GM21423 (cell line): ENCODE measurements around the gene MAN1A1.

Experiments used
- ATAC-seq: cut with Tn5 transposase; IDR thresholded peaks from one replicate; pipeline ENCODE4 v1.9.1; 2021; ENCODE audit warnings: mild to moderate bottlenecking, moderate library complexity; ENCODE audit not compliant: unreplicated experiment

Gene MAN1A1

DNA sequence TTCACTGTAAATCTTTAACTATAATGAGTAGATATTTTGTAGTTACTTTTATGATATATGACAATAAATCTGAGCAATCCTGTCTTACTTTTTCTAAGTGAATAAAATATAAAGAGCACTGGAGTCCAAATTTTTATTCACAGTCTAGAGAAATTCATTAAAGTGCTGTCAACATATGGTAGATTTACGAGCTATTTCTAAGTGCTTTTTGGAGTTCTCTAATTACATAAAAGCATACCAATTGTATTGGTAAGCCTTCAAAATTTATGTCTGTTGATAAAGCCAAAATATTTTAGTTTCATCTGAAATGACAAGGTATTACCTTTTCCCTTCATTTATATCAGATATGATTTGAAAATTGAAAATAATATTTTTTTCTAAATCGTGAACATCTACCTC is 75.4 kb downstream of the MAN1A1 start:
- ATAC-seq = no peak

DNA sequence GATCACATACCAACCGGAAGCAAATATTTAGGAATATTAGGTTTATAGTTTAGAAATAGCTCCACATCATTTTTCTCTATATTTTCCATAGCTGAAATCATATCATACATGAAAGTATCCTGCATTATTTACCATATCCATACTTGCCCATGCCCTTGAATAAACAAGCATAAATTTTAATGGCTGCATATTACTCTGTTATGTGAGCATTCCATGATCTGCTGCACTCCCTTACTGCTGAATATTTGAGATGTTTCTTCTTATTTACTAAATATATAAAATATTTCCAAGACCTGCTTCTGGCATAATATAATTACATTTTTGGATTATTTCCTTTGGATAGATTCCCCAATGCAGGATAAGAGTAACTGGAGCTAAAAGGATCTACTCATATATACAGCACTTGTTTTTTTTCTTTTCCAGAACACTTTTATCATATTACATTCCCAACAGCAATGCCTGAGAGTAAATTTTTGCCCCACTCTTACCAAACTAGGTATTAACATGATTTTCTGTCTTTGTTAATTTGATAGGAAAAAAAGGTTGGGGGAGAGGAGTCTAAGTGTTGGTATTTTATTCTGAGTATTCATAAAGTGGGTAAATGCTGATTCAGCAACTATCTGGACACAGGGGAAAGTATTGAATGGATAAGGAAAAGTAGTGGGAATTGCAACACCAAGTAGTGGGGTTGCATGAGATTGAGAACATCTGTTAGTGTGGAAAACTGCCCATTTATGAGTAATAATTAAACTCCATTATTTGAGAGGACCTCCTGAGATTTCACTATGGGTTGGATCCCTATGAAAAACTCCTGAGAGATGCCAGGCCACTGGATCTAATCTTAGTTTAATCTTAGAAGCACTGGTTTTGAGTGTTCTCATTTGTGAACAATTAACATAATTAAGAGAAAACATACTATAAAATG is 76.0 kb downstream of the MAN1A1 start:
- no peak for ATAC-seq

DNA sequence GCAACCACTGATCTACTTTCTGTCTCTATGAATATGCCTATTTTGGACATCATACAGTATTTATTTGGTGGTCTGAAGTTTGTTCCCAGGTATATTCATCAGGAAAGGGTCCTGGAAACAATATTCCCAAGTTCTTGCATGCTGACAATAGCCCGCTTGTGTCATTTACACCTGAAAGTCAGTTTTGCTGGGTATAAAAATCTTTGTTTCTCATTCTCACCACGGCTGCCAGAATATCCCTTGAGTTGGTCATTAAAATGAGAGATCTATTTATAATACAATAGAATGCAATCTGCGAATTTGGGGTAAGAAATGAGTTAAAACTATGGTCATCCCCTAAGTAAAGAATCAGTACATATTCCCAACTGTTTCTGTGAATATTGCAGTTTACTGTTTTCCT is 79.0 kb downstream of the MAN1A1 start:
- no peak for ATAC-seq

DNA sequence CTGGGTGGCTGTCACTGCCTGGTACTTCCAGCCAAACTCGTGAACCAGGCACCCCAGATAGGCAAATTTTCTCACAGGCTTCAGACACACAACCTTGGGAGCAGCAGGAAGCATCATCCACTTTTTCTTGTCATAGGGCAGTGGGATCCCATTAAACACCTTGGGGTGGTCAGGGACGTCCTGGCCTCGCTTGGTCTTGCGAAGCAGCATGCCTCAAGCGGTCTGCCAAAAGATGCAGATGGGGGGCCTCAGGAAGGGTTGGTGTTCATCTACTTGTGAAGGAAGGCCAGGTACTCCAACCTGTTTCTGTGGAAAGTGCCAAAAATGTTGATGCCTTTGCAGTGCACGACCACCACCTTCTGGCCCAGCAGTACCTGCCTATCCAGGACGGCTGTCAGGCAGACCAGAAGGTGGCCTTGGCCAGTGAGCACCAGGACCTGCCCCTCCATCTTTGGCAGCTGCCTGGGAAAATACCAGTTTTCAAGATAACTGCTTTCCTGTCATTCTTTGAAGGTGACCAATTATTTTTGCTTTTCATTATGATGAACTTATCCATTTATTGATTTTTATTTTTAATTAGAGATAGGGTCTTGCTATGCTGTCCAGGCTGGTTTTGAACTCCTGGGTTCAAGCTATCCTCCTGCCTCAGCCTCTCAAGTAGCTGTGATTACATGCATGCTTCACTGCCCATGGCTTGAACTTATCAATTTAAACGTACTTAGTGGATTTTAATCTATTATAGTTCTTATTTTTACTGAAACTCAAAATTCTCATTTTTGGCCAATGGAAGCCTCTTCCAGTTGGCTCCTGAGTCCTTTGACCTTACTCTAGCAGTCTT is 80.1 kb downstream of the MAN1A1 start:
- ATAC-seq = no peak

DNA sequence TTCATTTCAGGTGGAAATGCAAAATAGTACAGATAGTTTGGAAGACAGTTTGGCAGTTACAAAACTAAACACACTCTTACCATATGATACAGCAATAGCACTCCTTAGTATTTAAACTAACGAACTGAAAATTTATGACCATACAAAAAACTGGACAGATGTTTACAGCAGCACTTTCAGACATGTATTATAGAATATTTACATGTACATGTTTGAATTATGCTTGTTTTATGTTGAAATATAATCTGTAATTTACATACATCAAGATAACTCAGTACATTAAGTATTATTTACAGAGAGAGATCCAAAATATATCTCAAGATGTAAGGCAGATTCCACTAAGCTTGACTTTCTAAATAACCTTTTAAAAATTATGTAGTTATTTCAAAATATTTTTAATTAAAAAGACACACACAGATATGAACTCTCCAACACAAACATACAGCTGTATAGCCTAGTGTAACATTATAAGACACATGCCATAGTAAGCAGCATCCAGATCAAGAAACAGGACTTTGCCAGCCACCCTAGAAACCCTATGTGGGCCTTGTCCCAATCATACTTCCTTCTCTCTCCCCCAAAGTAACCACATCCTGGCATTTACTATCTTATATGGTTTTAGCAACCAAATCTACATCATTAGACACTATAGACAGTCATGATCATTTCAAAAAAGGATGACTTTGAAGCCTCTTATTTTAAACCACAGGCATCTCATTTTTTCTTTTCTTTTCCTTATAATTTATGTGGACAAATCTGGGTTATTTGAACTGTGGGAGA is 82.2 kb downstream of the MAN1A1 start:
- ATAC-seq = no peak

DNA sequence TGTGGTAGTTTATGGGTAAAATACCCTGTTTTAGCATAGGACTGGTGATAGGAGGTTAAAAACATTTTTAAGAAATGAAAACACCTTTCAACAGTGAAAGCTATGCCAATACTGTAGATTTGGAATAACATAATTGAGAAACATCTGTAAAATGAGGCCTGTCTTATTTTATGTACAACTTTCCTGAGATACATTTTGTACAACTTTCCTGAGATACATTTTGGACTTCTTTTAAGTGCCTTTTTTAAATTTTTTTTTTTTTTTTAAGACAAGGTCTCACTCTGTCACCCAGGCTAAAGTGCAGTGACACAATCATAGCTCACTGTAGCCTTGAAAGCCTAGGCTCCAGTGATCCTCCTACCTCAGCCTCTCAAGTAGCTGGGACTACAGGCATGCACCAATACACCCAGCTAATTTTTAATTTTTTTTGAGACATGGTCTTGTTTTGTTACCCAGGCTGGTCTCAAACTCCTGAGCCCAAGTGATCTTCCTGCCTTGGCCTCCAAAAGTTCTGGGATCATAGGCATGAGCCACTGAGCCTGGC is 84.6 kb downstream of the MAN1A1 start:
- ATAC-seq = no peak

DNA sequence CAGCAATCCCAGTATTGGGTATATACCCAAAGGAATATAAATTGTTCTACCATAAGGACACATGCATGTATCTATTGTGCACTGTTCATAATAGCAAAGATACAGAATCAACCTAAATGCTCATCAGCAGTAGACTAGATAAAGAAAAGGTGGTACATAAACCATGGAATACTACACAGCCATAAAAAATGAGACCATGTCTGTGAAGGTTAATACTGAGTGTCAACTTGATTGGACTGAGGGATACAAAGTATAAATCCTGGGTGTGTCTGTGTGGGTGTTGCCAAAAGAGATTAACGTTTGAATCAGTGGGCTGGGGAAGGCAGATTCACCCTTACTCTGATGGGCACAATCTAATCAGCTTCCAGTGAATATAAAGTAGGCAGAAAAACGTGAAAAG is 86.9 kb downstream of the MAN1A1 start:
- ATAC-seq = no peak

DNA sequence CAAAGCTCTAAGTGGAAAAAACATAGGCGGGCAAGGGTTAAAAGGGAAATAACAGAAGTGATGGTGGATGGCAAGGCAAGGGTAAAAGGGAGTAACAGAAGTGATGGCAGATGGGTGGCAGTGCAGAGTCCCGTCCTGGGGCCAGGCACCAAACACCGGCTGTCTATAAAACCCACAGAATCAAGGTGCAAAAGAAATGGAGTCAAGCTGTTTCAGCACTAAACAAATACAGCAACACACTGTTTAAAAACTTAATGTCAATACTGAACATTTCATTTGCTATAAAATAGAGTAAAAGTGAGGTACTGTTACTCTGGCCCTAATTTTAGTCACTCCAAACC is 87.6 kb downstream of the MAN1A1 start:
- ATAC-seq = no peak

DNA sequence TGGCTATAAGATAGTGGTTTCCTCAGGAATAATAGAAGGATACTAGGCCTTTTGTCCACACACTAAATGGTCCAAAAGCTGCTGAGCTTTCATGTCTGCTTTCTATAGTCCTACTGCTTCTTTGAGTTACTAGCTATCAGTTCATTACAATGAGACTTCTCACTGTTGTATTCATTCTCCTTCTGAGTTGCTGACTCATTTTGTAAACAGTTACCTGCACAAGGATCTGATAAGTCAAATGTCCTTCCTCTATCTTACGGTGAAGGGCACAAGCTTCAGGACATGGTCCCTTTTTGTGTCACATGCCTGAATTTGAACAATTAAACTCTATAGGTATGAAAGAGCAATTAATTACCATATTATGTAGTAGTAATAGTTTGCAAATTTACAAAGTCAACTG is 90.5 kb downstream of the MAN1A1 start:
- ATAC-seq = no peak

DNA sequence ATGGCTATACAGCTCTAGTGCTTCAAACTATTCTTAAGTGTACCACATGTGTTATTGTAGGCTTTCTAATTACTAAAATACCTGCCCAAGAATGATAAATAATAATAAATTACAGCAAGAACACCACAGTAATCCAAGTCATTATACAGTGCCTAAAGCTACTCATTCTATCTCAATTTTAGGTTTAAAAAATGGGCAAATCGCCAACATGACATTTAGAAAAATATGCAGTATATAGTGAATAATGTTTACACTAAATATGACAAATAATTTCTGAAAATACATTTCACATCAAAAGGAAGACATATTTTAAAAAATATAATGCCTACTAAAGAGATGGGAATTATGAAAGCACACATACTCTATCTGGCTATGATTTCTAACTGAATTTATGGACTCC is 91.8 kb downstream of the MAN1A1 start:
- ATAC-seq = no peak

DNA sequence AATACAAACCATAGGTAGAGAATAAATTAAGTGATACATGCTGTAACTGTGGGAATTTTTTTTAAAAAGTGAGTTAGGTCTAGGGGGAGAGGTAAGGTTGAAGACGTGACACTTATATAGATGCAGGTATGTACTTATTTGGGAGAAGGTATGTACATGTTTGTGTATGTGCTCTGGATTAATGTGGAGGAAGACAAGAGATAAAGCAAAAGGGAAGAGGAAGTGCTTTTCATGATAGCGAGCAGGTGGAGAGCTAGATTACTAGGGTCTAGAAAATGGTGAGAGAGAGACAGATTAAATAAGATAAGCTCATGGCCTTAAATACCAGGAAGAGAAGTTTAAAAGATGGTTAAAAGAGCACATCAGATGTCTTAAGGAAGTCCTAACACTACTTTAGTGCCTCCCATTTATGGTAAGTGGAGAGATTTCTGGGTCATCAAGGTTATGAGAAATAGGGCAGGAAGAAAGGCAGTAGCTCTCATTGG is 92.5 kb downstream of the MAN1A1 start:
- ATAC-seq = no peak

DNA sequence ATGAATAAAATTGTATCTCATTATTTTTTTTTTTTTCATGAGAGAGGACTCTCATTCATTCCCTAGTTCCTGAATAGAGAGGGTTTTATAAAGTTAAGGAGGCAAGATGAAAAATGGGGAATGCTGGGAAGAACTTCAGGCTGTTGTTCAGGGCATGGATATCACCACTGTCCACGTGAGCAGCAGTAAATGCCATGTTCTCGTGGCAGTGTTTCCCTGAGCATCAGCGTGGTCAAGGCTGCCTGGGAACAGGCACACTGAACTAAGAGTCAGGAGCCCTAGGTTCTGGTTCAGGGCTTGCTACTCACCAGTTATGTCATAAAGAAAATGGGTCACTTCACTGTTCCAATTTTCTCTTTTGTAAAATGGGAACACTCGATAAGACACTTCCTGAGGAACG is 93.2 kb downstream of the MAN1A1 start:
- ATAC-seq = no peak

DNA sequence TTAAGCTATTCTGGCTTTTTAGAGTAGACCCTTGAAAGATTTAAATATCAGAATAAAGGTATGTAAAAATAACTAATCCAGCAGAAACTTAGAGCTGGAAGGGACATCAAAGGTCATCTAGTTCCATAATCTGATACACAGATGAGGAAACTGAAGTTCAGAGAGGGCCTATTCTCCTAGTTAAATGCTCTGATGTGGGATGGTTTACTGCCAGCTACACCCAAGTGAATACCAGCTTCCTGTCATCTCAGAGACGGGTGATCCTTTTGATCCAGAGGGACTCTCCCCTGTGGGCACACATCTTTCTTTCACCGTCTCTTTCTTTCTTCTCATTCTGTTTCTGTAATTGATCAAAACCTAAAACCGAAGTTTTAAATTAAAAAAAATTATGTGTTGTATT is 94.1 kb downstream of the MAN1A1 start:
- no peak for ATAC-seq

DNA sequence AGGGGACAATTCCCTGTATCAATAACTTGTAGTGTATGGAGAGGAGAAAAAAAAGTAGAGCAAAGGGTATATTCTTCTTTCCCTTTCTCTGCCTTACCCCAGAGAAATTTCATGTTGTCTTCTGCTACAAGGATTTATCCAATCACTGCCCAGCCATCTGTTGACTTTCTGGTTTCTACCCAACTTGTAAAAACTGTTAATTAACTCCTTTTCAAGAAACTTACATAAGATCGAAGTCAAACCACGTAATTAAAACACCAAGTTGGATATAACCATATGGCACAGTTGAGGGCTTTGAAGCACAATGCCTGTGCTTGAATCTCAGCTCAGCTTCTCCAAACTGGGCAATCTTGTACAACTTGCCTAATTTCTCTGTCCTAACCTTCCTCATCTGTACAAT is 99.5 kb downstream of the MAN1A1 start:
- no peak for ATAC-seq

DNA sequence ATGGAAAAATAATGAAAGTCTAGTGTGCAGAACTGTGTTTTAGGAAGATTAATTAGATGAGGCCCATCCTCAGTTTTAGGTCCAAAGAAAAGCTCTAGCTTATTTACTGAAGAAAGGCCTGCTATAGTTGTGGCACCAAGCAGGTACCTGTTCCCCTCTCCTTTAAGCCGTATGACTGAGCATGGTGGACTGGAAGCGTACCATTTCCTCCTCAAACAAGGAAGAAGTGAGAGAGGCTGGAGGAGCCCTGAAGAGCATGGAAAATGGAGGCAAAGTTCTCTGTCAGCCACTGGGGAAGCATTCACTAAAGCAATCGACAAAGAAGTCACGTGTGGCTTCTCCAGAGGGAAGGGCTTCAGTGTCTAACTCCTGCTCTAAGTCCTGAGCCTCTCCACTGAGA is 100.2 kb downstream of the MAN1A1 start:
- no peak for ATAC-seq

DNA sequence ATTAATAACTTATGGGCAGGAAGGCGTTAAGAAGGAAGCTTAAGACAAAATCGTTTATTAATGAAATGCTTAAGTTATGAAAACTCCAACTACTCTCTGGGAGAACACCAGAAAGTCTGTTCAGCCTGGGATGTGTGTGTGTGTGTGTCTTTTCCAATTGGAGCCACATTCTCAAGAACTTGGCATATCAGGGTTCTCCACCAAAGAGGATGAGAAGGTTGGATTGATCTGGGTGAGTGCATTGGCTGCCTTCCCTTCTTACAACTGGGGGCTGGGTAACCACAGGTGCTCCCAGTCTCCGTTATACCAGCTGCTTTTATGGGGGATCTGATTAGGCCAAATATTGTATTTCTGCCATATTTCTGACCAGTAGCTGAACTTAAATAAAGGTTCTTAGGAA is 102.1 kb downstream of the MAN1A1 start:
- no peak for ATAC-seq

DNA sequence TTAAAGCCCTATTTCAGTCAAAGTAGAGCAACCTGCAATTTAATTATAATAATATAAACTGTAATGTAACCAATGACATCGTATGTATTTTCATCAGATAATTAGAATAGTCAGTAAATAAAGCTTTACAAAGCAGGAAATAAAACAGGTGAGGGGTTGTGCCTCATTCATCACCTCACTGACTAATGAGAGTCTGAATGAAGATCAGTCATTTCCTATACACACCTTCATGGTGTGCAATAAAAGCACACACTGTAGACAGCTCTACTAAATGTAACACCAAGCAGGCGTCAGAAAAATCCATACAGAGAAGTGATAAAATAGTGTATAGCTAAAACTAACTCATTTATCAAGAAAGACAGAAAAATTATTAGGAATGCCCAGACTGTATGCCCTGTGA is 105.9 kb downstream of the MAN1A1 start:
- no peak for ATAC-seq

DNA sequence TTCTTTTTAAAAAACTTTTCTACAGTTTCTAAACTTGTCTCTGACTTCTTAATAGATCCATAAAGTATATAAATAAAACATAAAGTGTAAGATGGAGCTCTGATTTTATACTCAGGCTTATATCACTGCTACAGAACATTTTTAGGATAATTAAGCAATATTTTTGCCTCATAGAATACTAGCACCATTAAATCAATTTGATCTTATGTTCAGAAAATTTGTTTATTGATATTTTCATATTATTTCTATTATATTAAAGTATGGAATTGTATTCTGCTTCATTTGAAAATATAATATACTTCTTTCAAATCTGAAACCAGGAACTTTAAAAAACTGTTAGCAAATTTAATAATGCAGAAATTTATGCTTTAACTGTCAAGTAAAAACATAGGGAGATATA is 106.5 kb downstream of the MAN1A1 start:
- no peak for ATAC-seq

DNA sequence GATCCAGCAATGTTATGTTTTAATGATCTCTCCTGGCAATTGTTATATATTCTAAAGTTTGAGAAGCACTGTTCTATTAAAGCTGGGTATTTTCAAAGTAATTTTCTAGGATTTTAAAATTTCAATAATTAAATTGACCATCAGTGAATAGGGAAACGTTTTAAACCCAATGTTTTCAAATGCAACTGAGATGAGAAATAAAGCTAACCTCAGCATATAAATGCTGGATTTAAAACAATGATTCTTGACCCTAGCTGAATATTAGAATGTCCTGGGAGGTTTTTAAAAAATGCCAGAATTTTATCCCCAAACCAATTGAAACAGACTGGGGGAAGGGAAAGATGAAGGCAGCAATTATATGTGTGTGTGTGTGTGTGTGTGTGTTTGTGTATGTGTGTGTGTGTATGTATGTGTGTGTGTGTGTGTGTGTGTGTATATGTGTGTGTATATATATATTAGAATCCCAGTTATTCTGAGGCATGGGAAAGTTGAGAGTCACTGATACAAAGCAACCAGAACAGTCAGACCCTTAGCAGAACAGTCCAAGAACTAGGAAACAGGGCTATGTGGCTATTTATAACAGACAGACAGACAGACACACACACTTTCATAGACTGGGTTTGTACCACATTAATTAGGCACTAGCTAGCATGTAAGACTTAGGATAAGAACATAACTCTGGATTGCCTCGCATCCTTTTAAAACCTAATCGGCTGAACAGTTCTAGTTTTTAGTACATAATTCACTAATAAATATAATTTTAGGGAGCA is 107.8 kb downstream of the MAN1A1 start:
- ATAC-seq = no peak

DNA sequence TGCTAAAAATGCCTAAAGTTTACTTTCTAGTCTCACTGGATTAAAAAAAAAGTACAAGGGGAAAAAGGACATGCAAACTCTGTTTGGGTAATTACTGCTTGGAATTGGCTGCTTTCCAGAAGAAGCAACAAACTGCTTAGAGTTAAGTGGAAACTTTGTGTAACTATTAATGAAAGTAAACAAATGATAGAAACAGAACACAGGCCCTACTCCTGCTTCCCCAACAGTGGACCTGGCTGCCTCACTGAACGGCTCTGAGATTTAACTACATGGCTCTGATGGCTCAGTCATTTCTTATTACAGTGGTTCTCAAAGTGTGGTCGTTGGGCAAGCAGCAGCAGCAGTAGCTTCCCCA is 108.5 kb downstream of the MAN1A1 start:
- peak; percentile 75 for ATAC-seq
